Kidney epithelial cell (primary cell): ENCODE measurements around the gene COQ8A. TPM values are rescaled to one million over a fixed set of nuclear protein-coding genes. Genes with fewer than 3 reads are reported as not detected.
"Not testable (repeated sequence)": the region's sequence is repeated elsewhere in the genome, so short reads cannot be mapped to it uniquely, and the experiment has no call there.

ENCODE experiments used
- DNase-seq: peaks from one replicate; pipeline ENCODE4 v3.0.0-alpha.2; 2010; ENCODE audit warnings: low read depth
- H3K27me3 ChIP-seq: 2 replicates; pipeline ENCODE4 v1.6.0; 2011; ENCODE audit warnings: low read length; ENCODE audit not compliant: control insufficient read depth, insufficient read depth
- H3K36me3 ChIP-seq: 2 replicates; pipeline ENCODE4 v1.5.1; 2011; ENCODE audit warnings: low read length; ENCODE audit not compliant: control insufficient read depth, insufficient read depth
- H3K4me3 ChIP-seq: 2 replicates; pipeline ENCODE4 v1.5.1; 2011; ENCODE audit warnings: low read depth, mild to moderate bottlenecking, control low read depth, low read length
- total RNA-seq: library from RNA; depleted of rRNA; stranded (reverse); fragments of >200 nt; gene quantifications from 2 replicates; pipeline ENCODE4 v1.2.3, GENCODE V29; 2015
- TF ChIP-seq, protein P1 (sequence below): IDR thresholded peaks from 2 replicates; pipeline ENCODE4 v1.5.1; 2011; ENCODE audit warnings: mild to moderate bottlenecking, moderate library complexity, low read length, control low read depth, inconsistent platforms; ENCODE audit not compliant: insufficient read depth, poor library complexity, severe bottlenecking

Gene COQ8A
- total RNA-seq, 1 donor from 2014 or later: 11.8 TPM

DNA sequence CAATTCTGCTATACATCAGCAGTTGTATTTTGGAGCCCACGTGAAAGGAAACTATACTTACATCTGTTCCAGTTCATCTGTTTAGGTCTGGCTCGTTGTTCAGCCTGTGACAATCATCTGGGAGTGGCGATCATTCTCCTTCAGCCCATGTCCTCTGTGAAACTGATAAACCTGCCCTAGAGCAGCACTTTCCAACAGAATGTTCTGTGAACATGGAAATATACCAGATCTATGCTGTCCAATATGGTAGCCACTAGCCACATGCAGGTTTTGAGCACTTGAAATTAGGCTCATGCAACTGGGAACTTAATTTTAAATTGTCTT, 24.5 kb upstream of the COQ8A start:
- TF ChIP-seq, protein P1, sequence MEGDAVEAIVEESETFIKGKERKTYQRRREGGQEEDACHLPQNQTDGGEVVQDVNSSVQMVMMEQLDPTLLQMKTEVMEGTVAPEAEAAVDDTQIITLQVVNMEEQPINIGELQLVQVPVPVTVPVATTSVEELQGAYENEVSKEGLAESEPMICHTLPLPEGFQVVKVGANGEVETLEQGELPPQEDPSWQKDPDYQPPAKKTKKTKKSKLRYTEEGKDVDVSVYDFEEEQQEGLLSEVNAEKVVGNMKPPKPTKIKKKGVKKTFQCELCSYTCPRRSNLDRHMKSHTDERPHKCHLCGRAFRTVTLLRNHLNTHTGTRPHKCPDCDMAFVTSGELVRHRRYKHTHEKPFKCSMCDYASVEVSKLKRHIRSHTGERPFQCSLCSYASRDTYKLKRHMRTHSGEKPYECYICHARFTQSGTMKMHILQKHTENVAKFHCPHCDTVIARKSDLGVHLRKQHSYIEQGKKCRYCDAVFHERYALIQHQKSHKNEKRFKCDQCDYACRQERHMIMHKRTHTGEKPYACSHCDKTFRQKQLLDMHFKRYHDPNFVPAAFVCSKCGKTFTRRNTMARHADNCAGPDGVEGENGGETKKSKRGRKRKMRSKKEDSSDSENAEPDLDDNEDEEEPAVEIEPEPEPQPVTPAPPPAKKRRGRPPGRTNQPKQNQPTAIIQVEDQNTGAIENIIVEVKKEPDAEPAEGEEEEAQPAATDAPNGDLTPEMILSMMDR: no peak
- Histone ChIP-seq H3K36me3 (no peaks in the 10 kb centered on the region), H3K27me3 (no peaks in the 10 kb centered on the region), H3K4me3 (no peak overlapping the region)
- DNase-seq: no peak

DNA sequence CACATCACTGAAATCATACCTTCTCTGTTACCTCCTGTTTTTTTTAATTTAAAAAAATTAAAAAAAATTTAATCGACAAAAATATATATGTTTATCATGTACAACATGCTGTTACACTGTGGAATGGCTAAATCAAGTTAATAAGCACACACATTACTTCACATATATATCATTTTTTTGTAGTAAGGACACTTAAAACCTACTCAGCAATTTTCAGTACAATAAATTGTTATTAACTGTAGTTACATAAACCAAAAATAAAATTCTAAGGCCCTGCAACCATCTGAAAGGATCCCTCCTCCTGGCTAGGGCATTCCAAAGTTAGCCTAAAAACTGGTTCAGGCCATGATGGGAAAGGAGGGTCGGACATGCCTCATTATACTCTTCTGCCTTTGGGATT, 23.6 kb upstream of the COQ8A start:
- Histone ChIP-seq H3K36me3 (no peaks in the 10 kb centered on the region), H3K27me3 (no peaks in the 10 kb centered on the region), H3K4me3 (no peak overlapping the region)
- no peak for DNase-seq
- TF ChIP-seq, protein P1: no peak

DNA sequence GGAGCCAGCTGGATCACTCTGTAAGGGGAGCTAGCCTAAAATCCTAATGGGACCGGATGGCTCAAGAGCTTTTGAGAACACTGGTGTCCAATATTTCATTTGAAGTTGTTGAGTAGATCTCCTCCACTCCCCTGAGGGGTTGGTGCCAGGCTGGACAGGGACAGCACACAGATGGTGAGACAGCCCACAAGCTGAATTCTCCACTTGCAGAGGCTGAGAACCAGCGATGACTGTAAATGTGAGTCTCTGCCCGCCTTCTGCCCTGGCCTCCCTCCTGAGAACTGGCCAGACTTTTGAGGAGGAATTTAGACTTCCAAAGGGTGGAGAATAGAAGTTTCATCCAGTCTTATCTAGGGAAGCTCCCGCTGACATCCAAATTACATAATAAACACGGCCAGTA, 20.5 kb upstream of the COQ8A start:
- TF ChIP-seq, protein P1: no peak

DNA sequence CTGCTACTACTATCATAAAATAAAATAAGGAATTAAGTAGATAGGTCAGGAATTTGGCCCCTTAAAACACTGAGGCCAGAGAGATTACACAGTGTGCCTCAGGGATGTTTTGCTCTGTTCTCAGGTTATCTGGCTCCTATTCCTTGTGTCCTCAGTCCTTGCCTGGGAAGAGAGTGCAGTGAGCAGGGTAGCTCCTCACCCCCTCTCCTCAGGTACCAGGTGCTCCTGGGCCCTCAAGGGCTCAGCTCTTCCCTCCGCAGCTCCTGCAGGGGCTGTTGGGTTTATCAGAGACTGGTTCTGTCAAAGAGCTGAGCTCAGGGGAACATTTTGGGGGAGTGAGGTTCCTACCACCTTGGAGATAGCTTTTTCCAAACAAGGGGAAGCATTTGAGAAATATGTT, 20.1 kb upstream of the COQ8A start:
- TF ChIP-seq, protein P1: no peak
- H3K4me3 ChIP-seq: no peak overlapping the region
- H3K27me3 ChIP-seq: no peaks in the 10 kb centered on the region
- no peak for DNase-seq
- H3K36me3 ChIP-seq: no peaks in the 10 kb centered on the region

More for the DNA sequence above, 20.5 kb upstream of the COQ8A start:
- no peak for DNase-seq
- Histone ChIP-seq H3K36me3 (no peaks in the 10 kb centered on the region), H3K4me3 (no peak overlapping the region), H3K27me3 (no peaks in the 10 kb centered on the region)

- DNase-seq: no peak
- Histone ChIP-seq H3K4me3 (no peak overlapping the region), H3K36me3 (no peaks in the 10 kb centered on the region), H3K27me3 (no peaks in the 10 kb centered on the region)
- TF ChIP-seq, protein P1: no peak
Observed at GRCh38 chr1:226920446-226920894, 19.6 kb upstream of the COQ8A start.

GRCh38 chr1:226921504-226921903, 18.6 kb upstream of the COQ8A start:
- Histone ChIP-seq H3K27me3 (no peaks in the 10 kb centered on the region), H3K4me3 (no peak overlapping the region), H3K36me3 (no peaks in the 10 kb centered on the region)
- DNase-seq: no peak
- TF ChIP-seq, protein P1: no peak

DNA sequence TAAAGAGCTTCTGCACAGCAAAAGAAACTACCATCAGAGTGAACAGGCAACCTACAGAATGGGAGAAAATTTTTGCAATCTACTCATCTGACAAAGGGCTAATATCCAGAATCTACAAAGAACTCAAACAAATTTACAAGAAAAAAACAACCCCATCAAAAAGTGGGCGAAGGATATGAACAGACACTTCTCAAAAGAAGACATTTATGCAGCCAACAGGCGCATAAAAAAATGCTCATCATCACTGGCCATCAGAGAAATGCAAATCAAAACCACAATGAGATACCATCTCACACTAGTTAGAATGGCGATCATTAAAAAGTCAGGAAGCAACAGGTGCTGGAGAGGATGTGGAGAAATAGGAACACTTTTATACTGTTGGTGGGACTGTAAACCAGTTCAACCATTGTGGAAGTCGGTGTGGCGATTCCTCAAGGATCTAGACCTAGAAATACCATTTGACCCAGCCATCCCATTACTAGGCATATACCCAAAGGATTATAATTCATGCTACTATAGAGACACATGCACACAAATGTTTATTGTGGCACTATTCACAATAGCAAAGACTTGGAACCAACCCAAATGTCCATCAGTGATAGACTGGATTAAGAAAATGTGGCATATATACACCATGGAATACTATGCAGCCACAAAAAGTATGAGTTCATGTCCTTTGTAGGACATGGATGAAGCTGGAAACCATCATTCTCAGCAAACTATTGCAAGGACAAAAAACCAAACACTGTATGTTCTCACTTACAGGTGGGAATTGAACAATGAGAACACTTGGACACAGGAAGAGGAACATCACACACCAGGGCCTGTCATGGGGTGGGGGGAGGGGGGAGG, 10.6 kb upstream of the COQ8A start:
- not testable (repeated sequence) for H3K27me3 ChIP-seq, H3K36me3 ChIP-seq, H3K4me3 ChIP-seq, DNase-seq
